GM19455 (cell line): Measurements from ENCODE around the gene RASSF5.

ENCODE experiments used
- ATAC-seq: cut with Tn5 transposase; IDR thresholded peaks from one replicate; pipeline ENCODE4 v1.9.1; 2021; ENCODE audit not compliant: unreplicated experiment

Gene RASSF5

GRCh38 chr1:206513312-206514111, 6.2 kb downstream of the RASSF5 start:
- no peak for ATAC-seq

- ATAC-seq = no peak
Measured at GRCh38 chr1:206514813-206515387, 7.6 kb downstream of the RASSF5 start.

- no peak for ATAC-seq
Measured at GRCh38 chr1:206516728-206516990, 9.3 kb downstream of the RASSF5 start.

GRCh38 chr1:206517784-206518183, 10.5 kb downstream of the RASSF5 start:
- ATAC-seq = no peak

DNA sequence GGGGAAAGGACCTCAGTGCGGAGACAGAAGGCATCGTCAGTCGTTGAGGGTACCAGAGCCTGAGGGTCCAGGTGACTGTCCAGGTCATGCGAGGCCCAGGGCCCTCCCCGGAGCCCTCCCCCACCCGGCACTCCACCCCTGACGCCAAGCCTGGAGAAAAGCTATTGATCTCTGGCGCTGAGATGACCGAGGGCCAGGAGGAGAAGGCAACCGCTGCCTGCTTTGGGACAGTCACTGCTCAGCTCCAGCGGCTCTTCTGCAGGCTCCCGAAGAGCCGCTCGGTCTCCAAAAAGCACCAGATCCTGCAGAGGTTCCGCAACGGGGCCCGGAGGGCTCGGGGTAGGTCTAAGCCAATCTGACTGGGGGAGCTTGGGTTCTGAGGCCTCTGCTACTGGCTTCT, 10.9 kb downstream of the RASSF5 start:
- no peak for ATAC-seq

- no peak for ATAC-seq
Measured at GRCh38 chr1:206518743-206519142, 11.4 kb downstream of the RASSF5 start.

DNA sequence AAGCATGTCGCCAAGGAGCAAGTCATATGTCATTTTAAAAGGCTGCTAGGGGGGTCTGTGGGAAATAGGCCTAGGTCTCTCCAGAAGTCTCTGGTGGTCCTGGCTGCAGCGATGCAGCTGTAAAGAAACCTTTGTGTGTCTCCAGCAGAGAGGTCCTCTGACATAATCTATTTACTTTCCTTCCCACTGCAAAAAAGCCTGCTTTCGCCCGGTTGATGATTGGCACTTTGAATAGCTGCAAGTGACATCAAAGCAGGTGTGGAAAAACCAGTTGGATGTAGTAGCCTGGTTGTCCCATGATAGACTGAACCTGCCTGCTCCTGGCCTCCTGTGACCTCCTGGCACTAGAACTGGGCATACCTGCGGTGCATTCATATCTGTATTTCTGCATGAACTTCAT, 13.8 kb downstream of the RASSF5 start:
- ATAC-seq = no peak

GRCh38 chr1:206521694-206522402, 14.5 kb downstream of the RASSF5 start:
- ATAC-seq = no peak

DNA sequence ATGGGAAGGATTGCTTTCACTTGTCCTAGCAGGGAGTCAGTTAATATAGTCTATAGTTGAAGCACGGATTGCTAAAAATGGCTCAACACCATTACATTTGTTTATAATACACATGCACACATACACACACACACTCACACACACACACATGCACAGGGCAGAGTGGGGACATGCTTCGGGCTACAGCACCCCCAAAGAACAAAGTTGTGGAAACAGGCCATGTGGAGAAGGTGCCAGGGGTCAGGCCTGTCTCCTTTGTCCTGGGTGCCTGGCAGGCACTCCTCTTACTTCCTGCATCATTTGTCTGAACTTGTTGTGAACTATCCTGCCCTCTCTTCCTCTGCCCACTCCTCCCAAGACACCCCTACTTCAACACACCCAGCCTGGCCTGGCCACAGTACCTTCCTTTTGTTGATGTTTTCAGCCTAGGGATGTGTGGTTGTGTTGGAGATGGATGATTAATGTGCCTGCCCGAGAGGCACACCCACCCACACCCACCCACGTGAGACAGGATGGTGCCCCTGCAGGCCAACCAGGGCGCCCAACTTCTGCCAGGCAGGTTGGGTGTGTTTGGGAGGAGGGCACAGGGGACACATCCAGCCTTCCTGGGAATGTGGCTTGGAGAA, 17.5 kb downstream of the RASSF5 start:
- ATAC-seq = no peak

DNA sequence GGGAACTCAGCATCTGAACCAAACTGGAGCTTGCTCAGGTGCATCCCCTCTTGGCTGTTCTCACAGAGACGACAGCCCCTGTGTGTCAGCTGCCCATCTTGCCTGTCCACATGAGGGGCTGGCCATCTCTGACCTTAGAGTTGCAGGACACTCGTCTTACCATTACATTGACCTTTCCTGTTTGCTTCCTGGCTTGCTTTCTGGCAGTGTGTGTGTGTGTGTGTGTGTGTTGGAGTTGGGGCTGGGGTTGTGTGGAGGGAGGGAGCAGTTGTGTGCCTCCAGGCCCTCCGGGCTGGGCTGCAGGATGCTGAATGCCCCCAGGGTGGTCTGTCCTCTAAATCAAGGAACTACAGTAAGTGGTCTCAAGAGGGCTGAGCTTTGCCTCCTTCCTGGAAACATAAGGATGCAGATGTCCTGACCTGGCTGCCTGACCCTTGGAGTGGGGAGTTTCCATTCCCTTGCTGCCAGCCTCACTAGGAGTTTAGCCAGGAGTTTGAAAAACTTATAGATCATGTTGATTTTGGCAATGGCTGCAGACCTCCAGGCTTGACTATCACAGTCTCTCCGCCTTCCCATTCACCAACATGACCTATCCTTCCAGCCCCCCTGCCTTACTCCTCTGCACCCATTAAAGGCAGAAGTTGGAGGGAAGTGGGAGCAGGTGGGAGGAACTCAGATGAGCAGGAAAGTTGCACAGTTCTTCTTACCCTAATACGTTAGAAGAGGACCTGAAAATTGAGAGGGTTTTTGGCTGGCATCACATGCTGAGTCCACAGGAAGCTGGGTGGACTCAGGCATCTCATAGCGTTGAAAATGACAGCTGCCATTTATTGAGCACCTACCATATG, 19.0 kb downstream of the RASSF5 start:
- no peak for ATAC-seq

- ATAC-seq = no peak
Measured at GRCh38 chr1:206529425-206529824, 22.1 kb downstream of the RASSF5 start.

GRCh38 chr1:206532368-206532767, 25.0 kb downstream of the RASSF5 start:
- ATAC-seq = no peak

GRCh38 chr1:206534552-206534951, 27.2 kb downstream of the RASSF5 start:
- no peak for ATAC-seq

DNA sequence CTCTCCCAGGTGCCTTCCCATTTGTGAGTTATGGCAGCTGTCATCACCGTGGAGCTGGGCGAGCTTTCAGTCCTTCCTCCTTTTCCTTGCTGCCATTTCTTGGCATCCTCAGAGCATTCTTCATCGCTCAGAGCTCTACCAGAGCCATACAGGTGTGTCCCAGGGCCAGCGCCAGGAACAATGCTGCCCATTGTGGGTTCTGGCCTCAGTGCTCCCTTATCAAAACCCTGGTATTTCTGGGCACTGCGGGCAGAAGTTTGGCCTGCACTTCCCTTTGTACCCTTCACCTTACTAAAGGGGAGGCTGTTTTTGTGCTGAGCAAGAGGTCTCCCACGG, 28.5 kb downstream of the RASSF5 start:
- no peak for ATAC-seq

GRCh38 chr1:206537141-206537540, 29.8 kb downstream of the RASSF5 start:
- ATAC-seq = no peak

DNA sequence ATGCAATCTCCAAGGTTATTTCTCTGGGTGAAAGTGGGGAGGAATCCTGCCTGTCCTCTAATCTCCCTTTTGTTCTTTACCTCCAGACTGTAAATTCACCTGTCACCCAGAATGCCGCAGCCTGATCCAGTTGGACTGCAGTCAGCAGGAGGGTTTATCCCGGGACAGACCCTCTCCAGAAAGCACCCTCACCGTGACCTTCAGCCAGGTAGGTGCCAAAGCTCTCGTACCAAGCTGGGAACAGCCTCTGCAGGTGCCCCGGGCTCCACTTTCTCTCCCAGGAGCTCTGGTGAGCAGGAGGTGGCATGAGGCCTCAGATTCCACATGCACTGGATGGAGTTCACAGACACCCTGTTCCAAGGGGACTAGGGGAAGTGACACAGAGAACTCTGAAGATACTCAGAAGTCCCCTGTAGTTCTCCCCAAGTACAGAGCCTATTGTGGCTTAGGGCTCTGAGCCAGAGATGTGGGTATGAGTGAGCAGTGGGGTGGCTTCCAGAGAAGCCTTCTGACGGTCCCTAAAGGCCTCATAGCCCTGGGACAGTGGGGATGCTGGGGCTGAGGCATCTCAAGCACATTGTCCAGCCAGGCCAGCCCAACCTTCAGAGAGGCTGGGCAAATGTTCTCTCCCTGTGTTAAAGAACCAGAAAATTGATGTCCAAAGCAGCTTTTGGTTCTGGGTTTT, 30.9 kb downstream of the RASSF5 start:
- no peak for ATAC-seq

DNA sequence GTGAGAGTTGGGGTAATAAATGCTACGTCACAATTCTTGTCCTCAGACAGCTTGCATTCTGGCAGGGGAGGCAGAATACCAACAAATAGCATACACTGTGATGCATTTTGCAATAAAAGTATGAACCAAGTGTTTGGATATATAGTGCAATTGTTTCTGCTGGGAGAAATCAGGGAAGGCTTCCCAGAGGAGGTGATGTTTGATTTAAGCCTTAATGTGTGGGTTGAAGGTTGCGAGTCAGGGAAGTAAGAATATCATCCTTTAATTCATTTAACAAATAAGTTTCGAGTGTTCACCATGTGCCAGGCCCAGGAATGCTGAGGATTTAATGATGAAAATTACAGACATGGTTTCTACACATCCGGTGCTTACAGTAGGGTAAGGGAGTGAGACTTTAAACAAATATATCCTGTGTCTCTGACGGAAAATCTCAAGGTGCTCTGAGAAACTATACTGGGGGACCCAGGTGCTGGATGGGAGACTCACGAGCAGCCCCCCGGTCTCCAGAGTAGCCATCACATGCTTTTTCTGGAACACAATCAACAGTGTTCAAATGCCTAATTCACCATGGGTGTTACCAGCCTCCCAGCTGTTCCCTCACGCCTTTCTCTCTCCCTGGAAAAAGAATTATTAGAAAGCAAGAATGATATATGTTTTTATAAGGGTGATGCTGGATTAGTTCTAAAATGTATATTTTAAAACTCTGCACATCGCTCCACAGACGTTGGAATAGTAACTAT, 31.7 kb downstream of the RASSF5 start:
- no peak for ATAC-seq

- no peak for ATAC-seq
Measured at GRCh38 chr1:206540044-206540780, 32.9 kb downstream of the RASSF5 start.

DNA sequence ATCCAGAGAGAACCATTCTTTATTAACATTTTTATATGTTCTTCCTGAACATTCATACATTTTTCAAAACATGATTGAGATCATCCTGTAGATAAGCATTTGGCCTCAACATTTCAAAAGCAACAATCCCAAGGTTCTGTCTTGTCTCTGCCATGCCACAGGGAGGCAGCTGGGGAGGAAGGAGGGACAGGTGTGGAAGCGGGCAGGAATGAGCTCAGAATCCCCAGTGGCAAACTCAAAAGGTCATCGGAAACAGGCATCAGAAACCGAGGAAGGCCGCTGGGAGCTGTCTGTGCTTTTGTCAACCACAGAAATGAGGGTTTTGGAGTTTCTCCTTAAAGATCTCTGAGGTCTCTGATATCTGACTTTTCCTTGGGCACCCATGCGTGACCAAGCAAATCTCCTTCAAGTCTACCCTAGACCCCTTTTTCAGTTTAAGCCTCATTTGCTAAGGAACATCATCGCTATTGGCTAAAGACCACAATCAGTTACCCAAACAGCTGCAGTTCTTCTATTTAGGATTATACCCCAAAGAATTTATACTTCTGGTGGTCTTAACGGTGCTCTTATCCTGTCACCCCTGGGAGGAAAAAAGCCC, 34.0 kb downstream of the RASSF5 start:
- no peak for ATAC-seq
